ENCODE results near the gene APOD.

GRCh38 chr3:195526492-195526891 lies 57.2 kb downstream of the APOD start:
- TF ChIP-seq EZH2 (IDR thresholded peaks at IDR 0.05; ENCODE audit: low read depth, low read length, severe bottlenecking) (no peak), TAF1 (IDR thresholded peaks at IDR 0.05; ENCODE audit: low read depth, low read length) (no peak), USF2 (IDR thresholded peaks at IDR 0.05; ENCODE audit: low read length) (no peak), CTCF (IDR thresholded peaks at IDR 0.05; ENCODE audit: control extremely low read depth in 1 of 3, insufficient read depth in 1 of 3, low read depth in 1 of 3, low read length in 3 of 3) (no peak), EGR1 (IDR thresholded peaks at IDR 0.05; ENCODE audit: borderline replicate concordance, low read depth, low read length) (no peak), POLR2A (IDR thresholded peaks at IDR 0.05; ENCODE audit: control extremely low read depth in 1 of 2, low read depth in 2 of 2, low read length in 2 of 2) (no peak), POLR2AphosphoS5 (IDR thresholded peaks at IDR 0.05; ENCODE audit: low read depth, low read length) (no peak), MAFK (IDR thresholded peaks at IDR 0.05; ENCODE audit: low read depth, low read length) (no peak), SP1 (IDR thresholded peaks at IDR 0.05; ENCODE audit: low read depth, low read length) (no peak), TAF7 (optimal IDR thresholded peaks at IDR 0.05; ENCODE audit: borderline replicate concordance, low read depth, low read length) (no peak)
- TF ChIP-seq, protein P1, sequence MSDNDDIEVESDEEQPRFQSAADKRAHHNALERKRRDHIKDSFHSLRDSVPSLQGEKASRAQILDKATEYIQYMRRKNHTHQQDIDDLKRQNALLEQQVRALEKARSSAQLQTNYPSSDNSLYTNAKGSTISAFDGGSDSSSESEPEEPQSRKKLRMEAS (IDR thresholded peaks at IDR 0.05), result no peak
- TF ChIP-seq, protein P2, sequence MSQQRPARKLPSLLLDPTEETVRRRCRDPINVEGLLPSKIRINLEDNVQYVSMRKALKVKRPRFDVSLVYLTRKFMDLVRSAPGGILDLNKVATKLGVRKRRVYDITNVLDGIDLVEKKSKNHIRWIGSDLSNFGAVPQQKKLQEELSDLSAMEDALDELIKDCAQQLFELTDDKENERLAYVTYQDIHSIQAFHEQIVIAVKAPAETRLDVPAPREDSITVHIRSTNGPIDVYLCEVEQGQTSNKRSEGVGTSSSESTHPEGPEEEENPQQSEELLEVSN (IDR thresholded peaks at IDR 0.05), result no peak
